Measurements from ENCODE around the gene SEC24D. TPM values are rescaled to one million over a fixed set of nuclear protein-coding genes. Genes with fewer than 3 reads are reported as not detected.

SEC24D gene
- total RNA-seq, 1 donor: 134 TPM

GRCh38 chr4:118774989-118775388 is 60.9 kb downstream of the SEC24D start:
- TF ChIP-seq CTCF (IDR thresholded peaks at IDR 0.05; ENCODE audit: insufficient read depth, low read depth, low read length): no peak
- peak; percentile 53 for DNase-seq (ENCODE audit: low read depth)
- no peak overlapping the region for H3K4me3 ChIP-seq (ENCODE audit: low read depth, low read length)

GRCh38 chr4:118774321-118774720 is 61.6 kb downstream of the SEC24D start:
- no peak for TF ChIP-seq CTCF (IDR thresholded peaks at IDR 0.05; ENCODE audit: insufficient read depth, low read depth, low read length)
- DNase-seq (ENCODE audit: low read depth): no peak
- no peak overlapping the region for H3K4me3 ChIP-seq (ENCODE audit: low read depth, low read length)

- no peak for TF ChIP-seq CTCF (IDR thresholded peaks at IDR 0.05; ENCODE audit: insufficient read depth, low read depth, low read length)
- DNase-seq (ENCODE audit: low read depth): no peak
- no peak overlapping the region for H3K4me3 ChIP-seq (ENCODE audit: low read depth, low read length)
Observed at GRCh38 chr4:118773429-118773792, 62.5 kb downstream of the SEC24D start.

- DNase-seq (ENCODE audit: low read depth): no peak
- no peak overlapping the region for H3K4me3 ChIP-seq (ENCODE audit: low read depth, low read length)
- TF ChIP-seq CTCF (IDR thresholded peaks at IDR 0.05; ENCODE audit: insufficient read depth, low read depth, low read length): no peak
Observed at GRCh38 chr4:118772767-118773428, 63.0 kb downstream of the SEC24D start.

GRCh38 chr4:118772081-118772766 is 63.7 kb downstream of the SEC24D start:
- H3K4me3 ChIP-seq (ENCODE audit: low read depth, low read length): no peak overlapping the region
- peak; percentile 55 for TF ChIP-seq CTCF (IDR thresholded peaks at IDR 0.05; ENCODE audit: insufficient read depth, low read depth, low read length)
- peak; percentile 66 for DNase-seq (ENCODE audit: low read depth)

GRCh38 chr4:118770741-118771187 is 65.2 kb downstream of the SEC24D start:
- no peak for TF ChIP-seq CTCF (IDR thresholded peaks at IDR 0.05; ENCODE audit: insufficient read depth, low read depth, low read length)
- peak; percentile 60 for DNase-seq (ENCODE audit: low read depth)
- no peak overlapping the region for H3K4me3 ChIP-seq (ENCODE audit: low read depth, low read length)

Data from fibroblast of villous mesenchyme (primary cell).